Brain microvascular endothelial cell (primary cell): ENCODE measurements around the gene CPEB3.

Experiments
- DNase-seq: peaks from one replicate; pipeline ENCODE4 v3.0.0-alpha.2; 2020
- H3K27ac ChIP-seq: fragments of 250-450 bp; sonication (Bioruptor Pico); 2 replicates; pipeline ENCODE4 v1.5.1; 2020; ENCODE audit warnings: mild to moderate bottlenecking, moderate library complexity
- H3K27me3 ChIP-seq: fragments of 250-450 bp; sonication (Bioruptor Pico); replicated peaks from 2 replicates; pipeline ENCODE4 v1.5.1; 2020; ENCODE audit warnings: mild to moderate bottlenecking
- H3K36me3 ChIP-seq: fragments of 250-450 bp; sonication (Bioruptor Pico); replicated peaks from 2 replicates; pipeline ENCODE4 v1.5.1; 2020; ENCODE audit warnings: mild to moderate bottlenecking
- H3K4me3 ChIP-seq: 2 replicates; pipeline ENCODE4 v1.5.1; 2011; ENCODE audit warnings: low read depth, mild to moderate bottlenecking, control low read depth, low read length, moderate library complexity
- in situ Hi-C: cut with HindIII; loops from 2 replicates; pipeline ENCODE4 v1.10.0; 2017; ENCODE audit warnings: low sequenced_read_pairs, low pct_ligation_motif_present
- TF ChIP-seq, protein P1 (sequence below): IDR thresholded peaks from 2 replicates; pipeline ENCODE4 v1.5.1; 2011; ENCODE audit warnings: low read depth, mild to moderate bottlenecking, moderate library complexity, low read length, control low read depth, inconsistent platforms; ENCODE audit errors: missing control alignments

Gene CPEB3

DNA sequence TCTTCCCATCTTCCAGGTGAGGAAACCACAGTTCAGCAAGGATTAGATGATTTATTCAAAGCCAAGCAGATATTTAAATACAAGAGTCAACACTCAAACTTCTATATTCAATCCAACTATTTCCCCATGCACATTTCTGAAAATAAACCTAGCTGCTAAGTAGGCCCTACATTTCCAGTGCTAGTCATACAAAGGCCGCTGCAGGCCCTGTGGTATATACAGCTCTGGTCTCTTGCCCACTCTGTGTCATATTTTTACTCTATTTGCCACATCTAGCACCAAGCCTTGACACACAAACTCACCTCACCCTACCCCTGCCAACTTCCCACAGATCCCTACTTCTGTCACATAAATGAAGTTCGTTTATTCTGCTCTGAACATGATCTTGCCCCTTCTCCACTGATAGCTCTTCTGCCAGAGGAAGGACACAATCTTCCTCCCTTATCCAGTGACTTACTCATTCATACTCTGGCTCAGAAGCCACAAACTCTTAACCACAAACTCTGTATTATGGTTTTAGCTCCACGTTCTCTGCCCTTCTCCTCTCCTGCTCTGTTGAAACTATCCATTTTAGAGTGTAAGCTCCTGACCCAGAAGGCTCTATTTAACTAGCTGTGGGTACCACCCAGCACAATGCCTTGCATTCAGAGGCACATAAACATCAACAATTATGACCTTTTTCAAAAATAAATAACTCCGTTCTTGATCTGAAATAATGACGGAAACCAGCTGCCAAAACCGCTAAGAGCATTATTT is 180.7 kb downstream of the CPEB3 start:
- peak; percentile 46 for DNase-seq

DNA sequence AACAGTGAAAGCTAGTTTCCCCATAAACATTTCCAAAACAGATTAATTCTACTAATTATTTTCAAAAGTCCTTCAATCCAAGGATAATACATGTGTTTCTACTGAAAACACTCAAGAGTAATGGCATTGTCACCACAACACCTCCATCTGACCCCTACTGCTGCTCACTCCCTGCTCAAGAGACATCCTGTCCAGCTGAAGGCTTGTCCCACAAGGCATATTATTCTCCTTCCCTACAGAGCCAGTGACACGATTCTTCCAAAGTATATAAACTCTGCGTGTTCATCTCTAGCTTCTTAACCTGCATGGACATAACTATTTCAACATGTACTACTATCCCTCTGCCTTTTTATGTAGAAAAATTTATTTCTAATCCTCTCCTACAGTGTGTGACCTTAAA is 182.1 kb downstream of the CPEB3 start:
- in situ Hi-C loops, result no loop called here
- TF ChIP-seq, protein P1, sequence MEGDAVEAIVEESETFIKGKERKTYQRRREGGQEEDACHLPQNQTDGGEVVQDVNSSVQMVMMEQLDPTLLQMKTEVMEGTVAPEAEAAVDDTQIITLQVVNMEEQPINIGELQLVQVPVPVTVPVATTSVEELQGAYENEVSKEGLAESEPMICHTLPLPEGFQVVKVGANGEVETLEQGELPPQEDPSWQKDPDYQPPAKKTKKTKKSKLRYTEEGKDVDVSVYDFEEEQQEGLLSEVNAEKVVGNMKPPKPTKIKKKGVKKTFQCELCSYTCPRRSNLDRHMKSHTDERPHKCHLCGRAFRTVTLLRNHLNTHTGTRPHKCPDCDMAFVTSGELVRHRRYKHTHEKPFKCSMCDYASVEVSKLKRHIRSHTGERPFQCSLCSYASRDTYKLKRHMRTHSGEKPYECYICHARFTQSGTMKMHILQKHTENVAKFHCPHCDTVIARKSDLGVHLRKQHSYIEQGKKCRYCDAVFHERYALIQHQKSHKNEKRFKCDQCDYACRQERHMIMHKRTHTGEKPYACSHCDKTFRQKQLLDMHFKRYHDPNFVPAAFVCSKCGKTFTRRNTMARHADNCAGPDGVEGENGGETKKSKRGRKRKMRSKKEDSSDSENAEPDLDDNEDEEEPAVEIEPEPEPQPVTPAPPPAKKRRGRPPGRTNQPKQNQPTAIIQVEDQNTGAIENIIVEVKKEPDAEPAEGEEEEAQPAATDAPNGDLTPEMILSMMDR, result no peak
- no peak for DNase-seq
- Histone ChIP-seq H3K36me3 (no peaks in the 10 kb centered on the region), H3K27me3 (no peaks in the 10 kb centered on the region), H3K27ac (no peak overlapping the region), H3K4me3 (no peak overlapping the region)

More for the DNA sequence above, 180.7 kb downstream of the CPEB3 start:
- TF ChIP-seq, protein P1, result no peak
- H3K27me3 ChIP-seq, result no peaks in the 10 kb centered on the region
- no peak overlapping the region for H3K27ac ChIP-seq
- no peaks in the 10 kb centered on the region for H3K36me3 ChIP-seq
- no peak overlapping the region for H3K4me3 ChIP-seq
- in situ Hi-C loops, result no loop called here

DNA sequence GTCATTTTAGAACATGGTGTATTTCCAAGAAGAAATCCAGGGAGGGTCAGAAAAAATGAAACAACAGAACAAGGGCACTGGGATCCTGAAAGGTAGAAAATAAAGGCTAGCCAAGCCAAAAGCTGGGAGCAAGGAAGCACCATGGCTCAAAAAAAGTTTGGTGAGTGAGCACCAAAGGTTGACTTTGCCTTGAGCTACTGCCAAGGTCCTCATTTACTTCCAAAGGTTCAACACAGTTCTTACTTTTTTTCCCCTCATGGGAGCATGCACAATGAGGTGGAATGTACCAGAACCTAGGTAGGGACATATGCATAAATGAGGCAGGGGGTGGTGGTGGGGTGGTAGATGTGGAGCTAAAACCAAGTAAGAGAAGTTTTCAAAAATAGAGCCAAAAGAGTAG is 182.8 kb downstream of the CPEB3 start:
- in situ Hi-C loops, result no loop called here
- Histone ChIP-seq H3K27me3 (no peaks in the 10 kb centered on the region), H3K27ac (no peak overlapping the region), H3K4me3 (no peak overlapping the region), H3K36me3 (no peaks in the 10 kb centered on the region)
- no peak for DNase-seq
- TF ChIP-seq, protein P1, result no peak

DNA sequence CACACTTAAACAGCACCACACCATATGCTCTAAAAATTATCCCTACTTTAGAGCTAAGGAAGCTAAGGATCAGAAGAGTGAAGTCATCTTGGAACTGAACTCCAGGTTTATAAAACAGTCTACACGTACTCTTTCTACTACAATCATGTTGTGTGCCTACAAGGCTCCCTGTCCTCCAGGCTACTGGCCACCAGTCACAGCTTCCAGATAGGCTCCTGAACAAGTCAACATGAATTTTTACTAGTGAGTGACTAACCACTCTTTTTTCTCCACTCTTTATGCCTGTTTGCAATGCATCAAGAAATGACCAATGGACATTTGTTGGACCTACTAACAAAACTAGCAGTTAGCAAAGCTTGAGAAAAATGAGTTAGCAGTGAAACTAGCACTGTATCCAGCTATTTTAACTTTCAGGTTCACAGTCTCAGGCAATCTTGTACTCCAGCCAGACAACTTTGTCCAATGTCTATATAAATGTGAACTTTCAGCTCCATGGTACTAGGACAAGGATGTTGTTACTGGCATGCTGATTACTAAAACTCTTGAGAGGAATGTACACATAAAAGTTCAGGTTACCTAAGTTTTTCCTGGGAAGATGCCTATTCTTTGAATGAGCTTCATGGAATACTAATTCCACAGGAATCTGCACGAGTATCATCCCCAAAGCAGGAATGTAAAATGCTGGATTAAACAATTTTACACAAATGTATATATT is 187.3 kb downstream of the CPEB3 start:
- in situ Hi-C loops, result no loop called here
- H3K27ac ChIP-seq, result no peak overlapping the region
- no peaks in the 10 kb centered on the region for H3K36me3 ChIP-seq
- no peak overlapping the region for H3K4me3 ChIP-seq
- DNase-seq, result no peak
- TF ChIP-seq, protein P1, result no peak
- H3K27me3 ChIP-seq, result no peaks in the 10 kb centered on the region

DNA sequence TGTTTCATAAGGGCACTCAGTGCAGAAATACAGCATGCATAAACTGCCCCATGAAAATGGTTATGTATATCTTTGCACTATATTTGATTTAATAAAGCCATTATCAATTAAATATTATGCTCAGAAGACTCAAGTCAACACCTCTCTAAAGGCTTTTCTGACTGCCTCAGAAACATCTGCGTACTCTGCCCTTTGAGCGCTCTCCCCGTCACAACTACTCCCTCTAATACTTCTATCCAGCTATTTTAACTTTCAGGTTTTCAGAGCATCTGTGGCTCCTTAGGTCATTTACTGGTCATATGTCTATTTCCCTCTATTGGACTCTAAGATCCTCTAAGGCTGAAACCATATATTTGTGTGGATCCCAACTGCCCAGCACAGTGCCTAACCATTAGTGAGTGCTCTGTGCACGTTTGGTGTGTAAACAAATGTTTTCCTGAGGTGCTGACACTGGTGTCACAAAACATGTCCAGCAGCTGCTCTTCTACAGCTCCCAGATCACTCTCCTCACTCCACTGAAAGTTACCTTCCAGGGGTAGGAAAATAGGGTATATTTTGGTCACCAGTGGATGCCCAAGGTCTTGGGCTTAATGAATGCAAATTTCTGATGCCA is 188.2 kb downstream of the CPEB3 start:
- no peak for DNase-seq
- Histone ChIP-seq H3K4me3 (no peak overlapping the region), H3K27me3 (no peaks in the 10 kb centered on the region), H3K27ac (no peak overlapping the region), H3K36me3 (no peaks in the 10 kb centered on the region)
- in situ Hi-C loops, result no loop called here
- TF ChIP-seq, protein P1, result no peak
